GM12891 (cell line): ENCODE results near the gene WDPCP.

ENCODE experiments used
- PAX5 ChIP-seq: IDR thresholded peaks from 2 replicates; pipeline ENCODE4 v1.6.1; 2011; ENCODE audit warnings: low read length, moderate library complexity, mild to moderate bottlenecking; ENCODE audit not compliant: insufficient read depth, severe bottlenecking
- POLR2A ChIP-seq: IDR thresholded peaks from 2 replicates; pipeline ENCODE4 v1.6.1; 2011; ENCODE audit warnings: low read depth, low read length, control low read depth

- no peak for TF ChIP-seq POLR2A
- no peak for TF ChIP-seq PAX5
Measured at GRCh38 chr2:63587814-63588384, 378 bp downstream of the WDPCP start.
